SKM-1 (cell line): Measurements from ENCODE around the gene MACROD1.
"Not testable (repeated sequence)": the region's sequence is repeated elsewhere in the genome, so short reads cannot be mapped to it uniquely, and the experiment has no call there.

Experiments used
- DNase-seq: peaks from one replicate; lab custom pipeline; 2025; ENCODE audit not compliant: unreplicated experiment; lab: John Stamatoyannopoulos, UW

Gene MACROD1

GRCh38 chr11:64058494-64058893 is 107.4 kb downstream of the MACROD1 start:
- no peak for DNase-seq

GRCh38 chr11:64057890-64058289 is 108.0 kb downstream of the MACROD1 start:
- DNase-seq: no peak

GRCh38 chr11:64056861-64057260 is 109.1 kb downstream of the MACROD1 start:
- DNase-seq: no peak

GRCh38 chr11:64056213-64056785 is 109.6 kb downstream of the MACROD1 start:
- DNase-seq: no peak

GRCh38 chr11:64055077-64055476 is 110.8 kb downstream of the MACROD1 start:
- DNase-seq: no peak

GRCh38 chr11:64053699-64054098 is 112.2 kb downstream of the MACROD1 start:
- DNase-seq: no peak

- no peak for DNase-seq
These were observed 112.8 kb downstream of the MACROD1 start for GRCh38 chr11:64052938-64053622.

GRCh38 chr11:64052436-64052835 is 113.5 kb downstream of the MACROD1 start:
- DNase-seq: no peak

GRCh38 chr11:64051297-64051696 is 114.6 kb downstream of the MACROD1 start:
- no peak for DNase-seq

GRCh38 chr11:64049509-64049908 is 116.4 kb downstream of the MACROD1 start:
- DNase-seq: no peak

- no peak for DNase-seq
These were observed 117.7 kb downstream of the MACROD1 start for GRCh38 chr11:64048042-64048854.

GRCh38 chr11:64047373-64047772 is 118.5 kb downstream of the MACROD1 start:
- DNase-seq: not testable (repeated sequence)

GRCh38 chr11:64045700-64046099 is 120.2 kb downstream of the MACROD1 start:
- no peak for DNase-seq

GRCh38 chr11:64044730-64045393 is 121.1 kb downstream of the MACROD1 start:
- DNase-seq: peak; percentile 20

- DNase-seq: no peak
These were observed 122.4 kb downstream of the MACROD1 start for GRCh38 chr11:64043545-64043944.

GRCh38 chr11:64042301-64042700 is 123.6 kb downstream of the MACROD1 start:
- no peak for DNase-seq

GRCh38 chr11:64041846-64042245 is 124.1 kb downstream of the MACROD1 start:
- DNase-seq: no peak

GRCh38 chr11:64040684-64041322 is 125.1 kb downstream of the MACROD1 start:
- no peak for DNase-seq

- DNase-seq: no peak
These were observed 126.8 kb downstream of the MACROD1 start for GRCh38 chr11:64039012-64039665.

- no peak for DNase-seq
These were observed 127.4 kb downstream of the MACROD1 start for GRCh38 chr11:64038500-64038899.
